ENCODE data around the gene TMEM271.
"Not testable (repeated sequence)": the region's sequence is repeated elsewhere in the genome, so short reads cannot be mapped to it uniquely, and the experiment has no call there.

The TMEM271 gene

DNA sequence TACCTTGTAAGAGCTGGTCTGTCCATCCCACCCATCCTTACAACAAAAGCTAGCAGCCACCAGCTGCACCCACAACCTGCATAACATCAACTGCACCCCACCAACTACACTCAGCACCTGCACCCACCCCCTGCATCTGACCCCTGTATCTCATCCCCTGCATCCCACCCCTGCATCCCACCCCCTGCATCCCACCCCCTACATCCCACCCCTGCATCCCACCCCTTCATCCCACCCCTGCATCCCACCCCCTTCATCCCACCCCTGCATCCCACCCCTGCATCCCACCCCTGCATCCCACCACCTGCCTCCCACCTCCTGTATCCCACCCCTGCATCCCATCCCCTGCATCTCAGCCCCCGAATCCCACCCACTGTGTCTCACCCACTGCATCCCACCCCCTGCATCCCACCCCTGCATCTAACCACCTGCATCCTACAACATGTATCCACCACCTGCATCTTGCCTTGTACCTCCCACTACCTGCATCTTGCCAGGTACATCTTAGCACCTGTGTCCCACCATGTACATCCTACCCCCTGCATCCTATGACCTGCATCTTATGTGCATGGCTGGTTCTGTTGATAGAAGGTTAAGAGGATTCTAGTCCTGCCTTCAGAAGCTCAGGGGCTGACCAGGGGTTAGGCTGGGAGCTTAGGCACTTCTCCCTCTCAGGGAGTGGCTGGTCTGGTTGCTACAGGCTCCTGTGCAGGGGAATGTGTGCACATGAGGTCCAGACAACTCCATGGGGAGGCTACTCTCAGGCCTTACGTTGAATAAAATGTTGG, 9.4 kb downstream of the TMEM271 start:
- no peaks in the 10 kb centered on the region for H3K9me3 Mint-ChIP-seq
- no peak overlapping the region for H3K27ac Mint-ChIP-seq
- ATAC-seq (no peak), DNase-seq (no peak)
- no peaks in the 10 kb centered on the region for H3K36me3 Mint-ChIP-seq (ENCODE audit: low read depth)
- no peak overlapping the region for H3K4me3 Mint-ChIP-seq
- no peaks in the 10 kb centered on the region for H3K4me1 Mint-ChIP-seq
- H3K27me3 Mint-ChIP-seq, result peaks cover 17% of the 10 kb centered on the region

DNA sequence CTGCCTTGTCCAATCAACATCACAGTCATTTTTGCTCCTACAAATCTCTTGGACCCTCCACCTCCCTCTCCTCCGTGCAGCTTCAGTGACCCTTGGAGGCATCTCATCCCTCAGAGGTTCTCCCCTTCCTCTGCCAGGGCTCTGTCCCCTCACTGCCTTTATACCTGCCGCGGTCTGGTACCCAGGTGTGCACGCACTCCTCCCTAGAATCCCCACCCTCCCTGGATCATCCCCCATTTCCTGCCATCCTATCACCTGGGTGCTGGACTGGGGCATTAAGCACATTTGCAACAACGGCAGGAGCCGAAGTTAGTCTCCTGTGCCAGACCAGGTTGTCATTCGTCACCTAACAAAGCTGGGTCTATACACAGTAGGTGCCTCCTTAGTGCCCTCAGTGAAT, 10.1 kb downstream of the TMEM271 start:
- H3K27me3 Mint-ChIP-seq, result peaks cover 10% of the 10 kb centered on the region
- no peaks in the 10 kb centered on the region for H3K36me3 Mint-ChIP-seq (ENCODE audit: low read depth)
- H3K4me1 Mint-ChIP-seq, result no peaks in the 10 kb centered on the region
- no peak overlapping the region for H3K27ac Mint-ChIP-seq
- no peak overlapping the region for H3K4me3 Mint-ChIP-seq
- DNase-seq (no peak), ATAC-seq (peak; percentile 24)
- no peaks in the 10 kb centered on the region for H3K9me3 Mint-ChIP-seq

DNA sequence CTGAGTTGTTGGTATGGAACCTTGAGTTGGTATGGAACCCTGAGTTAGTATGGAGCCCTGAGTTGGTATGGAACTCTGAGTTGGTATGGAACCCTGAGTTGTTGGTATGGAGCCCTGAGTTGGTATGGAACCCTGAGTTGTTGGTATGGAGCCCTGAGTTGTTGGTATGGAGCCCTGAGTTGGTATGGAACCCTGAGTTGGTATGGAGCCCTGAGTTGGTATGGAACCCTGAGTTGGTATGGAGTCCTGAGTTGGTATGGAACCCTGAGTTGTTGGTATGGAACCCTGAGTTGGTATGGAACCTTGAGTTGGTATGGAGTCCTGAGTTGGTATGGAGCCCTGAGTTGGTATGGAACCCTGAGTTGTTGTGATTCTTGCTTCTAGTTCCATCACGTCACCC, 10.5 kb downstream of the TMEM271 start:
- not testable (repeated sequence) for H3K4me1 Mint-ChIP-seq; H3K36me3 Mint-ChIP-seq (ENCODE audit: low read depth); H3K4me3 Mint-ChIP-seq; H3K27ac Mint-ChIP-seq; H3K27me3 Mint-ChIP-seq; DNase-seq; H3K9me3 Mint-ChIP-seq; ATAC-seq

DNA sequence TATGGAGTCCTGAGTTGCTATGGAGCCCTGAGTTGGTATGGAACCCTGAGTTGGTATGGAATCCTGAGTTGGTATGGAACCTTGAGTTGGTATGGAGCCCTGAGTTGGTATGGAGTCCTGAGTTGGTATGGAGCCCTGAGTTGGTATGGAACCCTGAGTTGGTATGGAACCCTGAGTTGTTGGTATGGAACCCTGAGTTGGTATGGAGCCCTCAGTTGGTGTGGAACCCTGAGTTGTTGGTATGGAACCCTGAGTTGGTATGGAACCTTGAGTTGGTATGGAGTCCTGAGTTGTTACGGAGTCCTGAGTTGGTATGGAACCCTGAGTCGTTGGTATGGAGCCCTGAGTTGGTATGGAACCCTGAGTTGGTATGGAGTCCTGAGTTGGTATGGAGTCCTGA, 13.6 kb downstream of the TMEM271 start:
- not testable (repeated sequence) for H3K27ac Mint-ChIP-seq; H3K4me3 Mint-ChIP-seq; ATAC-seq; H3K9me3 Mint-ChIP-seq; H3K4me1 Mint-ChIP-seq; DNase-seq; H3K27me3 Mint-ChIP-seq; H3K36me3 Mint-ChIP-seq (ENCODE audit: low read depth)

DNA sequence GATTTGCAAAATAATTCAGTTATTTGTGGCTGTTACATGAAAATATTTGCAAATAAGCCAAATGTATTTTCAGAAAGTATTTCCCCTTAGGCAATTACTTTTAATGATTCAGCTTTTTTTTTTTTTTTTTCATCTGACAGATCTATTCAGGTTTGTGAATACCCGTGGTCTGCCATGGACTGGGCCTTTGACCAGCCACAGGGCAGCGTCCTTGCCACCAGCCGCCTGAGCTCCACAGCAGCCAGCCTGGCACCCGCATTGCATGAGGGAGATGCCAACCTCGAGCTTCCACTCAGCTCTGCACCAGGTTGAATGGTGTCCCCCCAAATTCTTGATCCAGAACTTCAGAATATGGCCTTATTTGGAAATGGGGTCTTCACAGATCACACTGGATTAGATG, 14.7 kb downstream of the TMEM271 start:
- Mint-ChIP-seq H3K27me3 (no peaks in the 10 kb centered on the region), H3K36me3 (ENCODE audit: low read depth) (peaks cover 2% of the 10 kb centered on the region), H3K9me3 (peaks cover 4% of the 10 kb centered on the region), H3K4me3 (no peak overlapping the region), H3K4me1 (no peaks in the 10 kb centered on the region), H3K27ac (no peak overlapping the region)
- DNase-seq (no peak), ATAC-seq (no peak)

DNA sequence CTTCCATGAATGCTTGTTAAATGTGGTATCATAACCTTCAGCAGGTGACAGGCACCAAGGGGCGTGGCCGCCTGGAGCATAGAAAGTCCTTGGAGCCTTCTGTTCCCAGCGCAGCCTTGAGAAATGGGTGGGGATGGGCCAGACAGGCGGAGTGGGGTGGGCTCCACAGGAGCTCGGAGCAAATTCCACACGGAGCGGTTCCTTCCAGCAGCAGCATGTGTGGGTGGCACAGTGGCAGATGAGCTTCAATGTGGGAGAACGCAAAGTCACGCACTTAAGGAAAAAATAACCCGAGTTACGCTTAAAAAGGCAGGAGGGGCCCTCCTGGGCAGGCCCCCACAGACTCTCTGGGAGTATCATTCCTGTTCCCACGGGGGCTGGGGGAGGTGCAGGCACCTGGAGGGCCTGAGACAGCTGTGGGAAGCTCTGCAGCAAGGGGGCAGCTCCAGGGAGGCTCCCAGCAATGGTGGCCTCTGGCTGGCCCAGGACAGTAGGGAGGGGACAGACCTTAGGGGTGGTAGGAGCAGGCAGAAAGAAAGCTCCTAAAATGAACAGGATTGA, 15.3 kb downstream of the TMEM271 start:
- DNase-seq (no peak), ATAC-seq (no peak)
- Mint-ChIP-seq H3K9me3 (peaks cover 4% of the 10 kb centered on the region), H3K27me3 (no peaks in the 10 kb centered on the region), H3K4me1 (no peaks in the 10 kb centered on the region), H3K27ac (no peak overlapping the region), H3K36me3 (ENCODE audit: low read depth) (peaks cover 2% of the 10 kb centered on the region), H3K4me3 (no peak overlapping the region)

DNA sequence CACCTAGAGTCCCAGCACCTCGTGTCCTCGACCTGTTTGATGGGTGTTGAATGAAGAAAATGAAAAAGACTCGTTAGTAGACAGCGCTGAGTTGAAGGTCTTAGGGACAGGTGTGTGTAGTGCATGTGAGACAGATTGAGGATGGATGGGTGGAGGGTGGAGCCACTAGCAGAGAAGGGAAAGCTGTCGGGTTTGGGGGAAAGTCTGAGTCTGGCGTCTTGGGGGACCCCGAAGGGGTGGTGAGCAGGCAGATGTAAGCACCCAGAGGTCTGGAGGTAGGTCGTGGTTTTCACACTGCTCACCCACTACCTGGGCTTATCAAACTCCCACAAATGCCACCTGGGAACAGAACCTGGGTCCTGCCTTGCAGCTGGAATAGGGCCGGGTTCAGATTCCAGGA, 16.0 kb downstream of the TMEM271 start:
- Mint-ChIP-seq H3K4me1 (no peaks in the 10 kb centered on the region), H3K27ac (no peak overlapping the region), H3K4me3 (no peak overlapping the region), H3K27me3 (no peaks in the 10 kb centered on the region), H3K9me3 (peaks cover 4% of the 10 kb centered on the region), H3K36me3 (ENCODE audit: low read depth) (peaks cover 2% of the 10 kb centered on the region)
- ATAC-seq (no peak), DNase-seq (no peak)

DNA sequence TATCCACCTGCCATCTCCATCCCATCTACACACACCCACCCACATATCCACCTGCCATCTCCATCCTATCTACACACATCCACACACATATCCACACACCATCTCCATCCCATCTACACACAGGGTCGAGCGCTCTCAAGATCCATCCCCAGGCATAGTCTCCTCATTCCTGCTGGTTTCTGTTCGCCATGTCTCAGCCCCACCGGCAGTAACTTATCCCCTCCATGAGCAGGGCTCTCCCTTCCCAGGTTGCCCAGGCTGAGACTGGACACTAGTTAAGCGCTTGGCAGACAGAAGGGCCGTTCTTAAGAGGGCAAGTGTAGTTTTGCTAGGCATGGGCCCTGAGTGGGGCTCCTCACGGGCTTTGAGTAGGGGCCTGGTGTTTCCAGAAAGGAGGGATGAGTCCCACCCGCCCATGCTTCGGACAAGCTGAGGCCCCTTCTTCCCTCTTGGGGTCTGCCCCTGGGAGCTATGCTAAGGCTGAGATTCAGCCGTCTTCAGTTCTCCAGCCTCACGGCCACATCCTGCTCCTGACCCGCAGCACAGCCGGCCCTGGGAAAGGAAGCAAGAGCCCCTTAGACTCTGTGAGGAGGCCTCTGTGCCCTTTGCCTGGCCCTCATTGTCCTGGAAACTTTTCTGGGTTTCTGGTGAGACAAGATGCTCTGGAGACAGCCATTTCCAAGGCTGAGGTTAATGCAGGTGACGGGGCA, 20.4 kb downstream of the TMEM271 start:
- no peaks in the 10 kb centered on the region for H3K4me1 Mint-ChIP-seq

DNA sequence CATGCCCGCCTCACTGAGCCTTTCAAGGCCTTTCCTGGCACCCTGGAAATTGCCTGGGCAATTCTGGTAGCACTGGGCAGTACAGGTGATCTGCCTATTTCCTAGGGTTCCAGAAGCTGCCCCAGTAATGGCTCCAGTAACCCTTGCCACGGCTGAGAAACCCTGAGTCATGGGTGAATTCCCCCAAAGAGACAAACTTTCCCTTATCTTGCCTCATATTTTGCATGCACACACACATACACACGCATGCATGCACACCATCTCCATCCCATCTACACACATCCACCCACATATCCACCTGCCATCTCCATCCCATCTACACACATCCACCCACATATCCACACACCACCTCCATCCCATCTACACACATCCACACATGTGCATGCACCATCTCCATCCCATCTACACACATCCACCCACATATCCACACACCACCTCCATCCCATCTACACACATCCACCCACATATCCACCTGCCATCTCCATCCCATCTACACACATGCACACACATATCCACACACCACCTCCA, 21.2 kb downstream of the TMEM271 start:
- not testable (repeated sequence) for H3K36me3 Mint-ChIP-seq (ENCODE audit: low read depth); ATAC-seq; H3K27ac Mint-ChIP-seq; H3K4me3 Mint-ChIP-seq; DNase-seq; H3K4me1 Mint-ChIP-seq
- Mint-ChIP-seq H3K9me3 (peaks cover 17% of the 10 kb centered on the region), H3K27me3 (peaks cover 12% of the 10 kb centered on the region)

More for the DNA sequence above, 20.4 kb downstream of the TMEM271 start:
- H3K27me3 Mint-ChIP-seq, result peaks cover 11% of the 10 kb centered on the region
- DNase-seq (no peak), ATAC-seq (no peak)
- peaks cover 17% of the 10 kb centered on the region for H3K9me3 Mint-ChIP-seq
- H3K36me3 Mint-ChIP-seq (ENCODE audit: low read depth), result peaks cover 5% of the 10 kb centered on the region
- H3K27ac Mint-ChIP-seq, result no peak overlapping the region
- no peak overlapping the region for H3K4me3 Mint-ChIP-seq

DNA sequence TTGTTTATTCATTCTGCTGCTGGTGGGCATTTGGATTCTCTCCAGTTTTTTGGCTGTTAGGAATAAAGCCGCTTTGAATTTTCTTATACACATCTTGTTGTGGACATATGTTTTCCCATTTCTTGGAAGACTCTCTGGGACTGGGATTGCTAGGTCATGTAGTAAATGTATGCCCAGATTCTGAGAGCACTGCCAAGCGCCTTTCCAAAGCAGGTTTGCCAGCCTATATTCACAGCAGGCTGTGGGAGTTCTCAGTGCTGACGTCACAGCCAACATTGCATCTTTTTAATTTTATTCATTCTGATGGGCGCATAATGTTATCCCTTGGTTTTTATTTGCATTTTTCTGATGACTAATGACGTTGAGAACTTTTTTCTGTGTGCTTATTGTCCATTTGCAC, 24.1 kb downstream of the TMEM271 start:
- no peak for DNase-seq
- H3K9me3 Mint-ChIP-seq, result peaks cover 13% of the 10 kb centered on the region
- no peak overlapping the region for H3K27ac Mint-ChIP-seq
- no peak overlapping the region for H3K4me3 Mint-ChIP-seq
- H3K27me3 Mint-ChIP-seq, result peaks cover 17% of the 10 kb centered on the region
- H3K4me1 Mint-ChIP-seq, result no peaks in the 10 kb centered on the region
- H3K36me3 Mint-ChIP-seq (ENCODE audit: low read depth), result peaks cover 3% of the 10 kb centered on the region
- ATAC-seq, result no peak

DNA sequence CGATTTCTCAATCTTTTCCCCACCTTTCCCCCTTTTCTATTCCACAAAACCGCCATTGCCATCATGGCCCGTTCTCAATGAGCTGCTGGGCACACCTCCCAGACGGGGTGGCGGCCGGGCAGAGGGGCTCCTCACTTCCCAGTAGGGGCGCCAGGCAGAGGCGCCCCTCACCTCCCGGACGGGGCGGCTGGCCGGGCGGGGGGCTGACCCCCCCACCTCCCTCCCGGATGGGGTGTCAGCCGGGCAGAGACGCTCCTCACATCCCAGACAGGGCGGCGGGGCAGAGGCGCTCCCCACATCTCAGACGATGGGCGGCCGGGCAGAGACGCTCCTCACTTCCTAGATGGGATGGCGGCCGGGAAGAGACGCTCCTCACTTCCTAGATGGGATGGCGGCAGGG, 25.8 kb downstream of the TMEM271 start:
- not testable (repeated sequence) for H3K27ac Mint-ChIP-seq, DNase-seq

DNA sequence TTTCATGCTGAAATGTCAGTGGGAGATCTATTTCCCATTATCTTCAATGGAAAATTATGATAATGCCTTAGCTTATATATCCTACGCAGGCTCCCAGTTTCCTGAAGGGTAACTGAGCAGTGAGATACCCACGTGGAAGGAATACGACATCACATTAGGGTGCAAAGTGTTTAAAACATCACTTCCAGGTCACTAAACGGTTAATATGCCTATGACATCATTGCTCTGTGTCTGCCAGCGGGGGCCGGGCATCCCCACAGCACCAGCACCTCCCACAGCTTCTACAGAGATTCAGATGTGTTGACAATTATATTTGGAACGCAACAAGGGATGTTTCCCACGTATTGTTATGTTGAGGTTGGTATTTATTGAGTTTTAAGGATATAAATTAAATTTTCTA, 27.1 kb downstream of the TMEM271 start:
- ATAC-seq (no peak), DNase-seq (no peak)
- H3K27ac Mint-ChIP-seq, result no peak overlapping the region
- no peaks in the 10 kb centered on the region for H3K4me1 Mint-ChIP-seq
- H3K4me3 Mint-ChIP-seq, result no peak overlapping the region
- peaks cover 17% of the 10 kb centered on the region for H3K27me3 Mint-ChIP-seq
- H3K36me3 Mint-ChIP-seq (ENCODE audit: low read depth), result peaks cover 3% of the 10 kb centered on the region
- peaks cover 17% of the 10 kb centered on the region for H3K9me3 Mint-ChIP-seq

More for the DNA sequence above, 25.8 kb downstream of the TMEM271 start:
- peaks cover 17% of the 10 kb centered on the region for H3K9me3 Mint-ChIP-seq
- not testable (repeated sequence) for ATAC-seq; H3K4me3 Mint-ChIP-seq; H3K4me1 Mint-ChIP-seq; H3K36me3 Mint-ChIP-seq (ENCODE audit: low read depth)
- H3K27me3 Mint-ChIP-seq, result peaks cover 17% of the 10 kb centered on the region

DNA sequence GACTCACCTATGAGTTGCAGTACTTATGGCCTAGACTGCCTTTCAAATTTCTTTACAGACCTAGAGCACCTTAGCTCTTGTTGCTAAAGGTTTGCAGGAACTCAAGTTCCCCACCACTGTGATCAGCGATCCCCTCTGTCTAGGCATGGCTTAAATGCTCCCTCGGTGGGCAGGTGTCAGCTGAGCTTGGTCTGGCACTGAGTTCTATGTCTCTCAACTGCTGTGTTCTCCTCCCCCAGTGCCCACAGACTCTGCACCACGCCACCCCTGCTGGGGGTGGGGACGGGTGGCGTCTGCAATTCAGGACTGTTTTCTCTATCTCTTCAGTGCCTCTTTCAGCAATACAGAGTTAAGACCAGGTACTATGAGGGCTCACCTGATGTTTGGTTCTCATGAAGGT, 30.5 kb downstream of the TMEM271 start:
- no peak for DNase-seq
- H3K36me3 Mint-ChIP-seq (ENCODE audit: low read depth), result no peaks in the 10 kb centered on the region
- no peak overlapping the region for H3K4me3 Mint-ChIP-seq
- no peak overlapping the region for H3K27ac Mint-ChIP-seq
- no peak for ATAC-seq
- H3K9me3 Mint-ChIP-seq, result peaks cover 13% of the 10 kb centered on the region
- H3K27me3 Mint-ChIP-seq, result peaks cover 5% of the 10 kb centered on the region
- no peaks in the 10 kb centered on the region for H3K4me1 Mint-ChIP-seq

DNA sequence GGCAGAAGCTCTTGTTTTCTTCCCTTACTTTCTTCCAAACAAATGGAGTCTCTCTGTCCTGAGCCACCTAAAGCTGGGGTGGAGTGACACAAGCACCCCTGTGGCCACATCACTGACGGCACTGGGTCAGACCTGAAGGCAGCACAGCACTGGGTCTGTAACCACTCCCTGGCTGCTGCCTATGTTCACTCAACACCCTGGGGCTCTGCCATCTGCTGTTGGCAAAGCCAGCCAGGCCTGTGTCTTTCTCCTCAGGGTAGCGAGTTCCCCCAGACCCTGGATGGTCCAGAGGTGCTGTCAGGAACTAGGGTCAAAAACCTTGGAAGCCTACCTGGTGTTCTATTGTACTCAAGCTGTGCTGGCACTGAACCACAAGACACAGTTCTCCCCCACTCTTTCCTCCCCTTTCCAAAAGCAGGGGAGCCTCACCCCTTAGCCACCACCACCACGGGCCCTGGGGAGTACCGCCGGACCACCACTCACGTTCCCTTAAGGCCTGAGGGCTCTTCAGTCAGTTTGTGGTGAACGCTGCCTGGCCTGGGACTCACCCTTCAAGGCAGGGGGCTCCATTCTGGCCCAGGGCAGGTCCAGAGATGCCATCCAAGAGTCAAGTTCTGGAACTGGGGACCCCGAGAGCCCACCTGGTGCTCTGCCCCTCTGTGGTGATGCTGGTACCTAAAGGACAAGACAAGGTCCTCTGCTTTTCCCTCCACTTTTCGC, 31.5 kb downstream of the TMEM271 start:
- Mint-ChIP-seq H3K27ac (no peak overlapping the region), H3K4me1 (no peaks in the 10 kb centered on the region), H3K27me3 (peaks cover 2% of the 10 kb centered on the region), H3K4me3 (no peak overlapping the region), H3K9me3 (peaks cover 13% of the 10 kb centered on the region), H3K36me3 (ENCODE audit: low read depth) (no peaks in the 10 kb centered on the region)
- DNase-seq (no peak), ATAC-seq (no peak)

All from activated naive CD8-positive, alpha-beta T cell treated with anti-CD3 and anti-CD28 coated beads, Interleukin-2, amount 50 U/mL, for 24 hours (primary cell).